DND-41 (cell line): ENCODE results near the gene CREG2.

Experiments used
- ATAC-seq: fragments of 200-7000 bp; cut with Tn5 transposase; 3 replicates; pipeline ENCODE4 v1.9.1; 2021; ENCODE audit warnings: low read depth; ENCODE audit not compliant: insufficient read depth
- DNase-seq: peaks from one replicate; pipeline ENCODE4 v3.0.0-alpha.2; 2020
- H2AFZ ChIP-seq: 2 replicates; pipeline ENCODE4 v1.6.0; 2012; ENCODE audit warnings: low read depth, low read length
- H3K27ac ChIP-seq: 2 replicates; pipeline ENCODE4 v1.5.1; 2012; ENCODE audit warnings: low read length, inconsistent platforms
- H3K27me3 ChIP-seq: fragments of 200-600 bp; sonication (generic); 2 replicates; pipeline ENCODE4 v1.6.0; 2012; ENCODE audit warnings: low read length, mild to moderate bottlenecking, inconsistent platforms; ENCODE audit not compliant: insufficient read depth, poor library complexity
- H3K36me3 ChIP-seq: 2 replicates; pipeline ENCODE4 v1.5.1; 2012; ENCODE audit warnings: low read length, inconsistent platforms; ENCODE audit not compliant: insufficient read depth
- H3K4me1 ChIP-seq: 2 replicates; pipeline ENCODE4 v1.5.1; 2012; ENCODE audit warnings: mild to moderate bottlenecking, low read length; ENCODE audit not compliant: insufficient read depth
- H3K4me2 ChIP-seq: 2 replicates; pipeline ENCODE4 v1.6.0; 2012; ENCODE audit warnings: mild to moderate bottlenecking, moderate library complexity, low read length, inconsistent platforms; ENCODE audit not compliant: insufficient read depth
- H3K4me3 ChIP-seq, 2 experiments: fragments of 200-600 bp in 1 of 2; shearing (Covaris generic) in 1 of 2; 2 replicates each; pipeline ENCODE4 v1.5.1; 2012 to 2016; ENCODE audit warnings: inconsistent platforms in 2 of 2, low read length in 2 of 2, mild to moderate bottlenecking in 2 of 2, low read depth in 1 of 2, moderate library complexity in 1 of 2
- H3K79me2 ChIP-seq: 2 replicates; pipeline ENCODE4 v1.6.0; 2012; ENCODE audit warnings: low read length, inconsistent platforms; ENCODE audit not compliant: insufficient read depth
- H3K9ac ChIP-seq: 2 replicates; pipeline ENCODE4 v1.6.0; 2012; ENCODE audit warnings: low read depth, mild to moderate bottlenecking, inconsistent platforms, low read length, moderate library complexity
- H3K9me3 ChIP-seq: 2 replicates; pipeline ENCODE4 v1.5.1; 2012; ENCODE audit warnings: low read length, moderate library complexity, mild to moderate bottlenecking, inconsistent platforms; ENCODE audit not compliant: insufficient read depth, severe bottlenecking
- H4K20me1 ChIP-seq: 2 replicates; pipeline ENCODE4 v1.6.0; 2012; ENCODE audit warnings: low read length; ENCODE audit not compliant: insufficient read depth
- CTCF ChIP-seq: IDR thresholded peaks from 2 replicates; pipeline ENCODE4 v1.5.1; 2012; ENCODE audit warnings: borderline replicate concordance, low read length, moderate library complexity, mild to moderate bottlenecking; ENCODE audit not compliant: poor library complexity, severe bottlenecking; ENCODE audit errors: extremely low read depth
- EZH2 ChIP-seq: IDR thresholded peaks from 3 replicates; pipeline ENCODE4 v1.6.1; 2012; ENCODE audit warnings: borderline replicate concordance, low read depth, mild to moderate bottlenecking, moderate library complexity, low read length, inconsistent platforms; ENCODE audit not compliant: severe bottlenecking

The CREG2 gene

GRCh38 chr2:101429453-101429852 is 42.1 kb upstream of the CREG2 start:
- H3K4me3 ChIP-seq: no peak overlapping the region
- no peak overlapping the region for H2AFZ ChIP-seq
- H3K4me2 ChIP-seq: no peak overlapping the region
- H3K27ac ChIP-seq: no peak overlapping the region
- H3K4me1 ChIP-seq: no peaks in the 10 kb centered on the region
- no peak overlapping the region for H3K9ac ChIP-seq
- H3K36me3 ChIP-seq: peaks cover 29% of the 10 kb centered on the region; the same call in 1 of the 2 replicates
- no peaks in the 10 kb centered on the region for H3K27me3 ChIP-seq
- no peaks in the 10 kb centered on the region for H3K79me2 ChIP-seq
- H4K20me1 ChIP-seq: no peaks in the 10 kb centered on the region
- no peak for DNase-seq
- H3K9me3 ChIP-seq: no peaks in the 10 kb centered on the region
- ATAC-seq: no peak
- TF ChIP-seq EZH2 (no peak), CTCF (no peak)

GRCh38 chr2:101428422-101429176 is 41.3 kb upstream of the CREG2 start:
- Histone ChIP-seq H3K9ac (no peak overlapping the region), H3K4me2 (no peak overlapping the region), H3K36me3 (peaks cover 29% of the 10 kb centered on the region; the same call in 1 of the 2 replicates), H3K4me1 (no peaks in the 10 kb centered on the region), H2AFZ (no peak overlapping the region), H3K27ac (no peak overlapping the region), H3K27me3 (no peaks in the 10 kb centered on the region), H3K4me3 (no peak overlapping the region), H3K79me2 (no peaks in the 10 kb centered on the region), H4K20me1 (no peaks in the 10 kb centered on the region), H3K9me3 (peaks cover 2% of the 10 kb centered on the region)
- TF ChIP-seq EZH2 (no peak), CTCF (no peak)
- ATAC-seq (no peak), DNase-seq (no peak)

- Histone ChIP-seq H3K4me3 (no peak overlapping the region), H3K4me1 (no peaks in the 10 kb centered on the region), H3K79me2 (no peaks in the 10 kb centered on the region)
Measured at GRCh38 chr2:101427743-101428142, 40.4 kb upstream of the CREG2 start.

More at GRCh38 chr2:101427743-101428142, 40.4 kb upstream of the CREG2 start:
- no peak overlapping the region for H3K27ac ChIP-seq
- DNase-seq (no peak), ATAC-seq (no peak)
- H3K27me3 ChIP-seq: no peaks in the 10 kb centered on the region
- H2AFZ ChIP-seq: no peak overlapping the region
- no peak overlapping the region for H3K4me2 ChIP-seq
- TF ChIP-seq CTCF (no peak), EZH2 (no peak)
- peaks cover 2% of the 10 kb centered on the region for H3K9me3 ChIP-seq
- H3K9ac ChIP-seq: no peak overlapping the region
- H3K36me3 ChIP-seq: peaks cover 25% of the 10 kb centered on the region; the same call in 1 of the 2 replicates
- H4K20me1 ChIP-seq: no peaks in the 10 kb centered on the region
